NCI-H1092 (cell line): ENCODE results near the gene TTLL13.

Source experiments
- DNase-seq: peaks from one replicate; lab custom pipeline; 2025; lab: John Stamatoyannopoulos, UW

The TTLL13 gene, protein sequence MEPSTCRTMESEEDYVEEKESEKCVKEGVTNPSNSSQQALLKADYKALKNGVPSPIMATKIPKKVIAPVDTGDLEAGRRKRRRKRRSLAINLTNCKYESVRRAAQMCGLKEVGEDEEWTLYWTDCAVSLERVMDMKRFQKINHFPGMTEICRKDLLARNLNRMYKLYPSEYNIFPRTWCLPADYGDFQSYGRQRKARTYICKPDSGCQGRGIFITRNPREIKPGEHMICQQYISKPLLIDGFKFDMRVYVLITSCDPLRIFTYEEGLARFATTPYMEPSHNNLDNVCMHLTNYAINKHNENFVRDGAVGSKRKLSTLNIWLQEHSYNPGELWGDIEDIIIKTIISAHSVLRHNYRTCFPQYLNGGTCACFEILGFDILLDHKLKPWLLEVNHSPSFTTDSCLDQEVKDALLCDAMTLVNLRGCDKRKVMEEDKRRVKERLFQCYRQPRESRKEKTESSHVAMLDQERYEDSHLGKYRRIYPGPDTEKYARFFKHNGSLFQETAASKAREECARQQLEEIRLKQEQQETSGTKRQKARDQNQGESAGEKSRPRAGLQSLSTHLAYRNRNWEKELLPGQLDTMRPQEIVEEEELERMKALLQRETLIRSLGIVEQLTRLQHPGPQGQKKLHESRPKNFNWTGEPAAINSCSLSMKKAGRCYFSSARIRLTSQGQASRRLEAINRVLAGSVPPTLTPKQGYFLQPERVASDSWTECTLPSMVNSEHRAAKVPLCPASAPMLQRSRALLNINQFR

DNA sequence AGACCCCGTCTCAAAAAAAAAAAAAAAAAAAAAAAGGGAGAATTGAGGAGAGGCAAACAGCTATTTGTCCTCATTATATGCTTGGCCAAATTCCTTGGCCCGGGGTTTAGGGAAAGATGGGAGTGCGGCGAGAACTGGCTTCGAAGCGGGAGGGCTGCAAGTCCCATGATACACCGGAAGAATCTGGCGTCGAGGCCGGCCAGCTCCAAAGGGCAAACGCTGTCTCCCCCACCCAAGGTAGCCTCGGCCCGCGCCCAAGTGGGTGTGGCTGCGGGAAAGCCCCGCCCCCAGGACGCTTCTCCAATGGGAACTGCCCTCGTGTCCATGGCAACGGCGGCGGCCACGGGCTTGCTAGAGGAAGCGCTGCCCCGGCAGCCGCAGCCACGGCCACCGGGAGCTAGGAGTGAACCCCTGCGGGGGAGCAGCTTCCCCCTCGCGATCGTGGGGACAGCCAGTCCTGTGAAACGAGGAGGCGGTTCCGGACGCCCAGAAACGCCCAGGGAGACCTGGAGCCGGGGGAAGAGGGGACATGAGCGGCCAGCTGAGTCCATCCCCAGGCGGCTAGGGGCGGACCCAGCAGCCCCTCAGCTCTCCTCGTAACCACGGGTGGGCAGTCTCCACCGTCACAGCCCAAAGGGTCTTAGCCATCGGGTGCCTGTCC lies at the start of gene TTLL13:
TSS of gene TTLL13 (plus strand) at position 354 of the 661 bp plus-strand sequence. CDS start 1,075 bp downstream, outside the sequence.
- DNase-seq = peak; percentile 81

DNA sequence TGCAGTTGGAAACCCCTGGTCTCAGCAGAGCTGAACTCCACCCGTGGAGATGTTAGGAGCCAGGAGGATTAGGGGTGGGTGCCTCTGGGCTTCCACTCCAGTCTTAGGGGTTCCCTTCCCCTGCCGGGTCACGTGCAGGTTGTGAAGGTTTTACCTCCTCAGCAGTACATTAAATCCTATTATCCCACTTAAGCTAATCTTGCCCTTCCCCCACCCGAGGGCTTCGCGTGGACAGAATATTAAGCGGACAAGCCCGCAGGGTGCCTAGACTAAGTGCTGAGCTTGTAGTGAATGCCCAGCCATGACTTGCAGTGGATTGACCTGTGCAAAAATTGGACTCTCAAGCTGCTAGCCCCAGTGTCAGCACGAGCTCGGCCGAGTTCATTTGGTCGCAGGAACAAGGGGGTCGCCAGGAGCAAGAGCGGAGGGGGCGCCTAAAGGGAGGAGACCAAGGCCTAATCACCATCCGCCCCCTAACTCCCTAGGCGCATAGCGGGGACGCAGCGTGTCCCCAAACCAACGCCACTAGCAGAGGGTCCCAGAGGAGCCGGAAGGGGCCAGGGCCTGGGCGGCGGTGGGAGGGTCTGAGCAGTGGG lies 48.7 kb upstream of the TTLL13 start:
- DNase-seq = no peak

DNA sequence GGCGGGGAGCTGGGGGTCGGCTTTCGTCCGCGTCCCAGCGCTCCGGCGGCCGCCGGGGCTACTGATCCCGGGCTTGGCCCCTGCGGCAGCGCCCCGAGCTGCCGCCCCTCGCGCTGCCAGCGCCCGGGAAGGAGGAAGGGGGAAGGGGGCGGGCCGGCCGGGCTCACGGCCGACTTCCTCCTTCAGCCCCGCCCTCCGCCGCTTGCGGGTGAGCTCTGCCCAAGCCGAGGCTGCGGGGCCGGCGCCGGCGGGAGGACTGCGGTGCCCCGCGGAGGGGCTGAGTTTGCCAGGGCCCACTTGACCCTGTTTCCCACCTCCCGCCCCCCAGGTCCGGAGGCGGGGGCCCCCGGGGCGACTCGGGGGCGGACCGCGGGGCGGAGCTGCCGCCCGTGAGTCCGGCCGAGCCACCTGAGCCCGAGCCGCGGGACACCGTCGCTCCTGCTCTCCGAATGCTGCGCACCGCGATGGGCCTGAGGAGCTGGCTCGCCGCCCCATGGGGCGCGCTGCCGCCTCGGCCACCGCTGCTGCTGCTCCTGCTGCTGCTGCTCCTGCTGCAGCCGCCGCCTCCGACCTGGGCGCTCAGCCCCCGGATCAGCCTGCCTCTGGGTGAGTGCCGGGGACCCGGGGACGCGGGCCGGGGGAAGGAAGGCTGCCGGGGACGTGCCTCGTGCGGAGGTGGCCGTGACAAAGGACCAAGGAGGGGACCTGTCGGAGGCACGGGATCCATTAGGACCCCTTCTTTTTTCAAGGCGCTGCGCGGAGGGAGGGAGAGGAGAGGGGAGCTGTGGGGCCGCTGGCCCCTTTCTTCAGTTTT lies 48.0 kb upstream of the TTLL13 start, which contains the start of gene SEMA4B:
TSS of gene SEMA4B (plus strand) at position 201 of the 814 bp plus-strand sequence. CDS start at position 450, 249 bp downstream.
- peak; percentile 11 for DNase-seq

DNA sequence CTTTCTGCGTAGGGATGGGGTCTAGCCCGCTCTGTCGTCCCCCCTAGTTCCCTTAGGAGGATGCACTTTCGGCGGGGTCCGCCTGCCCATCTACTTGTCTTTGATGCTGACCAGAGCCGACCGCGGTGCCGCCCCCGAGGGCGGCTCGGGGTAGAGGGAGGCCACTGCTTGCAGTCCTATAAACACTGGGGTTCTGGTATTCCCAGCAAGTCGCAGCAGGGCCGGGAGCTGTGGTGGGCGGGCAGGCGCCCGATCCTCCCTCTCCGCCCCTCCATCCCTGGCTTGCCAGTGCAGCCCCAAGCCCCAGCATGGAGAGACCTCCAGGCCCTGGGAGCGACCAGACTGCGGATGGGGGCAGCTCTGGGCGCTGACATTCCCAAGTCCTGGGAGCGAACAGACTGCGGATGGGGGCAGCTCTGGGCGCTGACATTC lies 47.4 kb upstream of the TTLL13 start:
- no peak for DNase-seq

DNA sequence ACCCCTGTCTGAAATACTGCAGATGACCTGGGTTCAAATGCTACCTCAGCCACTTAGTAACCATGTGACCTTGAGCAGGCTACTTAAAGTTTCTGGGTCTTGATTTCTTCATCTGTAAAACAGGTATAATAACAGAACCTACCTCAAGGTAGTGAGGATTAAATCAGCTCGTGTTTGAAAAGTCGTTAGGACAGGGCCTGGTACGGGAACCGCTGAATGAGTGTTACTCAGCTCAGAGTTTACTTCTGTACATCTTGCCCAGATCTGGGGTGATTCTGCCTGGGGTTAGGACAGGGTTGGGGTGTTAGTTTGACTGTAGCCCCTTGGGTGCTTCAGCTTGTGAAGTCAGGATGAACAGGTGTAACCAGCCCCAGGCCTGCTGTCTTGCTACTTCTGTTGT lies 46.4 kb upstream of the TTLL13 start:
- DNase-seq = no peak

DNA sequence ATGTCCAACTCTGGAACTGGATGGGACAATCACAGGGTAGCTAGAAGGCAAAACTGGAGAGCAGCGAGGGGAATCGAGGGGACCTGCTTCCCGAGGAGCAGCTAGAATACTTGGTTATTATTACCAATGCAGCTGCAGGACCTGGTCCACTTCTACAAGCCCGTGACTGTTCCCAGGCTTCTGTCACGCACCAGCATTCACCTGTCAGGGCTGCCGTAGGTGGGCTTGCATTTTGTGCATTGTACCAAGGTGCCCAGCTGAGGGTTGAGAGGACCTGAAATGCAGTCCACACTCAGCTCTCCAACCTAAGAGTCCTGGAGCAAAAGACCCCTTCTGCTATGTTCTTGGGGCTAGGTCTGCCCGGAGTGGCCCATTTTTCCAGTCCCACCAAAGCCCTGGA lies 45.9 kb upstream of the TTLL13 start:
- DNase-seq = no peak

DNA sequence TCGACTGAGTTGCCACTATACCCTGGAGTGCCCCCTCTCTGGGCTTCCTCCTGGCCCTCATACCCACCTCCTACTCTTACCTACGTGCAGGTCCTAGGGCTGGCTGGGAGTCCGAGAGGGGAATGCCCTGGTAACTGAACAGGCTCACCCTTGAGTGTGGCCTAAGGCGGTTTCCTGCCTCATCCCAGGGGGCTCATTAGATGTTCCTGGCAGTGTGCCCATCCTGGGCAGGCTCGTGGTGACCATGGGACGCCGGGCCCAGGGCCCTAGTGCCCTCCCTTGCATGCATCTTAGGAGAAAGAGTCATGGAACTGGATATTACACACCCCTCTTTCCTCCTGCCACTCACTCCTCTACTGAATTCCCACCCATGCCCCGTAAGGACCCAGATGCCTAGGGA lies 45.4 kb upstream of the TTLL13 start:
- DNase-seq = peak; percentile 11

DNA sequence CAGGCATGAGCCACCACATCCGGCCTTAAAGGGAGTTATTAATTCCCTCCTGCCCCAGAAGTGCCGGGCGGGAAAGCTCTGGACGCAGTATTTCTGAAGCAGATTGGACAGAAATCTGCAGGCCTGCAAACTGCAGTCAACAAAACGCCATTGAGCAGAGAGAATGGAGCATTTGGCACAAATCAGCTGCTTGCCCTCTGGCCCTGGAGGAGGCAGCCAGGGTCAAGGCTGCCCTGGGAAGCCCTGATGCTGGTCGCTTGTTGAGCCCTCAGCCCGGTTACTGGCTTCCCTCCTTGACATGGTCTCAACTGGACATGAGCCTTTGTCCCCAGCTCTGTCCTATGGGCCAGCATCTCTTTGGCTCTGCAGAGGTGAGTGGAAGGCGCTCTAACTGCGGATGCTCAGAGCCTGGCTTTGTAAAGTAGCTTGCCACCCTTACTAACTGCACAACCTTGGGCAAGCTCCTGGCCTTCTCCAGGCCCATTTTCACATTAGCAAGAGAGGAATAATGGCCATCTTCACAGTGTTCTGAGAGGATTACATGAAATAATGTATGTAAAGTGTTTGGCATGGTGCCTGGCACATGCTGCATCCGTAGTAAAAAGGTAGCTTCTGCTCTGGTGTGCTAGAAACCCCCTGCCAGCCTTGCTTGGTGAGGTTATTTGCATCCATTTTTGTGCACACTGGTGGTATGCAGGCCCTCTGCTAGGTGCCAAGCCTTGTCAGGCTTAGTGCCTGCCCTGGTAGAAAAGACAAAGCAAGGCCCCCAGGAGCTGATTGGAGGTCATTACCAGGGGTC lies 44.1 kb upstream of the TTLL13 start:
- DNase-seq = no peak

DNA sequence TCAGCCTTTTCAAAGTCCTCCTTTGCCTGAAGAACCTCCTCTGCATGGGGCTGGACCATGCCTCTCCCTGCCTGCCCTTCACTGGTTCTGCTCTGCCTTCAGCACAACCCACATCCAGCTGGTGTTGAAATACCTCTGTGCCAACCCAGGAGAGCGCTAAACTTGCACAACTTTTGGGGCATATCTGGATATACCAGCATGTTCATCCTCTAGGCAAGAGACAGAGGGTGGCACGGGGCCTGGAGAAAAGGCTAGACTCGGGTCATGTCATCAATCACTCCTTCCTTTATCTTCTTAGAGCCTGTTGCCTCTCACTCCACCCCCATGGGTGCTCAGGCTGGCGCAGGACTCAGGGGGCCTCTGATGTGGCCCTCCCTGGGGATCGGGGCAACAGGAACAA lies 43.5 kb upstream of the TTLL13 start:
- no peak for DNase-seq

DNA sequence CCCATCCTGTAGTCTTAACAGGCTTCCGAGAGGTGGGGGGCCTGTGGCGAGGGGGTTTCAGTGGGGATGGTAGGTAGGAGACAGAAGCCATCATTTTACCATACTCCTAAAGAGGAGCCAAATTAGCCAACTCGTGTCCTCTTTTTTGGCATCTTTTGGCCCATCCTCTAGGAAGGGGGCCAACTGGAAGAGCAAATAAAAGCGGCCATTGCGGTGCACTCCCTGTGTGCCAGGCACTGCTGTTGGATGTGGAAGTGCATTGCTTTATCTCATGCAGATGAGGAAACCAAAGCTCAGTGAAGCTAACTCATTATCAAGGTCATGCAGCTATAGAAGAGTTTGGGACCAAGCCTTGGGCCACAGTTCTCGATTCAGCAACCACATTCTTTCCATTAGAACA lies 42.1 kb upstream of the TTLL13 start:
- no peak for DNase-seq

DNA sequence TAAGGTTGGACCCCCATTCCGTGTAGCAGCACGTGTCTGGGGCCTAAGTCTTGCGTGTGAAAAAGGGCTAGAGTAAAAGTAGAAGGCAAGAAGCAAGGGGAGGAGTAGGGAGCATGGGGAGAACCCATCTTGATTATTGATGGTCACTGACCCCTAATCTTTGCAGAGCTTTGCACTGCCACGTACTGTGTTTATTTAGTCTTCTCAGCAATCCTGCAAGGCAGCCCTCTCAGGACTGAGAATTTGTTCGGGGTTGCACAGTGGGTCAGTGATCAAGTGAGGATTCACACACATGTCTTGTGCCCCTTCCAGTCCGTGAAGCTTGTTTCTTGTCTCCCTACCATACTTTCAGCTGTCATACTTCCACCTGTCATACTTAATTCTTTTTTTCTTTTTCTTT lies 41.0 kb upstream of the TTLL13 start:
- no peak for DNase-seq

DNA sequence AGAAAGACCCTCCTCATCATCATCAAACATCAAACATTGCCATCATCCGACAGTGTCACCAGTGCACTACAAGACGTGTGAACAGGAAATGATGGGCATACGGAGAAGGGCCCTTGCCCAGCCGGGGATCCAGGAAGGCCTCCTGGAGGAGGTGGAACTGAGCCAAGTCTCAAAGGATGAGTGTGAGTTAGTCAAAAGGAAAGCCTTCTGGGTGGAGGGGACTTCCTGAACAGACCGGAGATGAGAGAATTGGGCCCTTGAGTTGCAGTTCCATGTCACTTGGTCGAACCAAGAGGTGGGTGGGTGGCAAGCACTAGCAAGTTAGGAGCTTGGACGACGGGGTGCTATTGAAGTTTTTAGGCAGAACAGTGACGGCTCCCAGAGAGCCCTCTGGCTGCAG lies 39.8 kb upstream of the TTLL13 start:
- no peak for DNase-seq

DNA sequence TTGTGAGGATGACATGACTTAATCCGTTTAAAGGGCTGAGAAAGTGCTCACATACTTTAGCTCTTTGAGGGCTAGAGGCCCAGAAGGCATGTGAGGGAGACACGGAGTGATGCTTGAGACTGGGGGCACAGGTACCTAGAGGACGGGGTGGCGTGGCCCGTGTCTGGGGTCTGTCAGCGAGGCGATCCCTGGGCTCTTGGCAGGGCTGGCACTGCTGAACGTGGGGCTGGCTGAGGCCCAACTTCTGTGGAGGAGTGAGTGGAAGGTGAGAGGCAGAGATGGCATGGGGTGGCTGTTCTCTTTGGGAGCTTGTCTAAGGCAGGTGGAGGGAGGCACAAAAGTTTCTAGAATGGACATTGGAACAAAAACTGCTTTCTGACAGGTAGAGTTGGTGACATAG lies 38.8 kb upstream of the TTLL13 start:
- DNase-seq = no peak

DNA sequence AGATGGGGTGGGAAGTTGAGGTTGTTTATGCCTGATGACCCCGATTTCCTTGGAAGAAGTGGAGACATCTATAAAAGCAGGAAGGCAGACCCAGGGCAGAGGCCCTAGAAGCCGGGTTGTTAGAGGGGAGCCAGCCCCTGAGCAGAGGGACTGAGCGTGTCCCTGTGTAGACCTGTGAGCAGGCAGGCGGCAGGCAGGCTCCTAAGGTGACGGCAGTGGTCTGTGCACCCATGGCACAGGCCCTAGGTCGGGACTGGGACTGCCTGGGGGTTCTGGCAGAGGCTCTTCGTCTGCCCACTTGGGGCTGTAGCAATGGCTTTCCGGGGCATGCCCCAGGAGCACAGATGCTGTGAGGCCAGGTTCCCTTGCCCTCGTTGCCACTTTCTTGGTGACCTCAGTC lies 38.3 kb upstream of the TTLL13 start:
- DNase-seq = no peak

DNA sequence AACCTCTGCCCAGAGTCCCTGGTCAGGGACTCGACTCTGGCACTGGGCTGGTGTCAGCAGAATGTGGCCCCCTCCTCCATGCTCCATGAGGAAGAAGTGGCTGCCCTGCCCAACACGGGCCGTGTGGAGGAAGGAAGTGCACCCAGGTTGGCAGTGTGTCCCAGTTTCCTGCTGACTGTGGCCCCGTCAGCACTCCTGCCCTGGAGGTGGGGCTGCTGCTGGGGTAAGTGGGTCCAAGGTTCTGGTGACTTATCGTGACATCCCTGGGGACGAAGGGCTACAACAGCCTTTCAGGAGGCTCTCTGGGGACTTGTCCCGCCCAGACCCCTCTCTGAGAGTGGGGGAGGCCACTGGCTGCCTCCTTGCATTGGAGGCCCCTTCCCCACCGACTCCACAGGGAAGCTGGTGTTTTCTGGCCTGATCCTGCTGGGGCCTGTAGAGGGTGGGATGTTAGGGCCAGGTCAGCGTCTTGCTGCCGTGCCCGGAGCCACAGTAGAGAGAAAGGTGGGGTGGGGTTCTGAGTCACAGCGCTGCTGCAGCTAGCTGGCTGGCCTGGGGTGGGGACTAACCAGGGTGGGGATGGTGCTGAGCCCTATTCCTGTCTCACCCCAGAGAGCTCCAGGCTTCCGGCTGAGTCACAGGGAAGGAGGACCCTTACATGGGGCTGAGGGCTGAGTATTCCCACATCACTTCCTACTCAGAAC lies 37.8 kb upstream of the TTLL13 start:
- DNase-seq = no peak

DNA sequence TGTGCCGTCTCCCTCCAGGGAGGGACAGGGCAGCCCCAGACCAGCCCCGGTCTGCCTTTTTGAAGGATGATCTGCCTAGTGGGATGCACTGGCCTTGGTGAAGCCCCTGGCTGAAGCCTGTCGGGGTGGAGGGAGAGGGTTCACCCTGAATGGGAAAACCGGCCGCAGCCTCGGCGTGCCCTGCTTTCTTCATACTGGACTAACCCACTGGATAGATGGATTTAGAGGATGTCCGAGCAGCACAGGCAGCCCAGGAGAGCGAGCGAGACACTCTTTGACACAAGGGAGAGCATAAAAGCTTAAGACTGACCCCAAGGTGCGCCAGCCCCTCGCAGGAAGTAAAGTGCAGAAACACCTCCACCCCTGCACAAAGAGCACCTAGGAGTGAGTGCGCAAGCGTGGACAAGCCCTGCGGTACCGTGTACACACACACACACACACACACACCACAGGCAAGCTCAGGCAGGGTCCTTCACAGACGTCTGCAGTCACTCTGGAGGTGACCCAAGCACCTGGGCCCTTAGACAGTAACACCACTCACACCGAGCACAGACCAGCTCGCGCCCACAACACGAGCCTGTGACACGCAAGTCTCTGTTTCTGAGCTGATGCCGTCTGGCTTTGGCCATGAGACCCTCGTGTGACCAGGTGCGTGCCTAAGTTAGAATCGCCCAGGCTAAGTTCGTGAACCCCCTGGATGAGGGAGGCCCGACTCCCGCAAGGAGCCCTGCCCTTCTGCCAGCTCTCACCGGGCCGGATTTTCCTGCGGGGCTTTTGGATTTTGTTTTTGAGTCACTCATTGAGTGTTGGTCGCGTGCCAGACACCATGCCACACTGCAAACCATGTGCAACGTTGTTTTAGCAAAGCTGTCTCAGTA lies 36.9 kb upstream of the TTLL13 start:
- DNase-seq = no peak

DNA sequence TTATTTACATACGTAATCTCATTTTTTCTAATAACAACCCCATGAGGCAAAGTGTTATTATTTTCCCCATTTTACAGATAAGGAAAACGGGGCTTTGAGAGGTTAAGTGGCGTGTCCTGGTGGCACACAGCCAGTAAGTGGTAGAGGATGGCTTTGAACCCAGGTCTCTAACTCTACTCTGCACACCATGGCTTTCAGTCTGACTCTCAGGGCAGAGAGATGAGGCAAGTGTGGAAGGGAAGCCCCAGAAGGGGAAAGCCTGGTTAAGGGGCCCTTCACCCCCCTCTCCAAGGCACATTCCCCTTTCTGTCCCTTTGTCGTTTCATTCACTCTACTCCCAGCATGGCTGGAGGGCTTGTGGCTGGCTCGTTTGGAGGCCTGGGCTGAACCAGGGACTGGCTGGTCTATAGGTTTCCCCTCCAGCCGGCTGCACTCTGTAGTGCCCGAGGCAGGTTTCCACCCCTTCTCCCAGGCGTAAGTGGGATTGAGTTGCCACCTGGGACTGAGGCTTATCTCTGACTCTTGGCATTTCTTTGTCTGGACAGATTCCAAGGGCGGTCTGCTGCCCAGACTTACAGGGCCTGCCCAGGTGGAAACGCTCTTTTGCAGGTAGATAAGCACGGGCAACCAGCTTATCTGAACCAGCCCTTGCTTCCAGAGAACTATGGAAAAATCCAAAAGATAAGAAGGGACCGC lies 36.1 kb upstream of the TTLL13 start:
- DNase-seq = no peak

DNA sequence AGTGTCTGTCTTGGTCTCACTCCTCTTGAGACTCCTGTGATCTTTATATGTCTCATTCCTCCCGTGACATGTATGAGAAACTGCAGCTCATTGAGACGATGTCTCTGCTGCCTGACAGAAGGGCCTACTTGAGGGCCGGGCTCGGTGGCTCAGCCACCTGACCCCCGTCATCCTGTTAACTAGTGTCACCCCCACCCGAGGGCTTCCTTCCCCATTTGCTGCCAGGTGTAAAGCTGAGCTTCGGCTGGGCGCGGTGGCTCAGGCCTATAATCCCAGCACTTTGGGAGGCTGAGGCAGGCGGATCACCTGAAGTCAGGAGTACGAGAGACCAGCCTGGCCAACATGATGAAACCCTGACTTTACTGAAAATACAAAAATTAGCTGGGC lies 35.5 kb upstream of the TTLL13 start:
- DNase-seq = no peak
